ENCODE results near the gene BSCL2.
"Not testable (repeated sequence)": the region's sequence is repeated elsewhere in the genome, so short reads cannot be mapped to it uniquely, and the experiment has no call there.

The BSCL2 gene

GRCh38 chr11:62709247-62710000, 2.2 kb upstream of the BSCL2 start:
- no peaks in the 10 kb centered on the region for H3K9me3 ChIP-seq (ENCODE audit: control insufficient read depth in 5 of 5, low read length in 5 of 5)
- peak overlapping the region; percentile 99 for H3K27ac ChIP-seq (ENCODE audit: low read depth, low read length)
- no peaks in the 10 kb centered on the region for H3K27me3 ChIP-seq (ENCODE audit: control insufficient read depth in 5 of 5, insufficient read depth in 4 of 5, low read length in 5 of 5)
- H3K4me3 ChIP-seq (ENCODE audit: low read depth in 1 of 5, low read length in 5 of 5), result peak overlapping the region; percentile 71 to 97 (median 82)
- peaks cover 4 to 50% (median 47%) of the 10 kb centered on the region in 5 donors for H3K4me1 ChIP-seq (ENCODE audit: control insufficient read depth in 5 of 5, insufficient read depth in 5 of 5, low read length in 5 of 5)
- H3K9ac ChIP-seq (ENCODE audit: low read length in 5 of 5), result peak overlapping the region; percentile 75 to 98 (median 96)
- H3K36me3 ChIP-seq (ENCODE audit: control insufficient read depth in 5 of 5, insufficient read depth in 5 of 5, low read length in 5 of 5), result peaks cover 3 to 37% (median 25%) of the 10 kb centered on the region in 5 donors

DNA sequence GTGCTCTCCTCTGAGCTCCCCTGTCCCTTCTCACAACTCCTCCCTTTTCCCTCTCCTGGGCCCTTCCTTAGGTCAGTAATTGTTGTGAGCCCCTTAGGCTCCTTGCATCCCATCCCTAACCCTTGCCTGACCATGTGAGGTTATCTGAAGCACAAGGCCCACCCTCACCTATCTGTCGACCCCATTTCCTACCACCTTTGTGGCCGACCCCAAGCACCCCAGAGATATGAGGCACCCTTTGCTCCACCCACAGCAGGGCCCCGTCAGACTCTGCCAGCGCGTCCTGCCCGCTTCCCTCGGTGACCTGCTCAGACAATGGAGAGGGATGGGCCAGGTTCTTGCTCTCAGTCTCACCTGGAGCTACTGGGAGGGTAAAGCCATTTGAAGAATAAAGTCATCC, 1.6 kb upstream of the BSCL2 start:
- peaks cover 0 to 32% (median 21%) of the 10 kb centered on the region in 5 donors for H3K36me3 ChIP-seq (ENCODE audit: control insufficient read depth in 5 of 5, insufficient read depth in 5 of 5, low read length in 5 of 5)
- H3K9me3 ChIP-seq (ENCODE audit: control insufficient read depth in 5 of 5, low read length in 5 of 5), result no peaks in the 10 kb centered on the region
- peak overlapping the region; percentile 68 to 98 (median 95) for H3K9ac ChIP-seq (ENCODE audit: low read length in 5 of 5)
- H3K27ac ChIP-seq (ENCODE audit: low read depth, low read length), result peak overlapping the region; percentile 99
- peaks cover 4 to 50% (median 47%) of the 10 kb centered on the region in 5 donors for H3K4me1 ChIP-seq (ENCODE audit: control insufficient read depth in 5 of 5, insufficient read depth in 5 of 5, low read length in 5 of 5)
- H3K4me3 ChIP-seq (ENCODE audit: low read depth in 1 of 5, low read length in 5 of 5), result peak overlapping the region; percentile 71 to 97 (median 82)
- no peaks in the 10 kb centered on the region for H3K27me3 ChIP-seq (ENCODE audit: control insufficient read depth in 5 of 5, insufficient read depth in 4 of 5, low read length in 5 of 5)

GRCh38 chr11:62708392-62708791, 1.2 kb upstream of the BSCL2 start:
- no peaks in the 10 kb centered on the region for H3K9me3 ChIP-seq (ENCODE audit: control insufficient read depth in 5 of 5, low read length in 5 of 5)
- peaks cover 4 to 47% (median 43%) of the 10 kb centered on the region in 5 donors for H3K4me1 ChIP-seq (ENCODE audit: control insufficient read depth in 5 of 5, insufficient read depth in 5 of 5, low read length in 5 of 5)
- peak overlapping the region in 4 of 5 donors; percentile 71 to 97 (median 84) for H3K4me3 ChIP-seq (ENCODE audit: low read depth in 1 of 5, low read length in 5 of 5)
- peak overlapping the region; percentile 99 for H3K27ac ChIP-seq (ENCODE audit: low read depth, low read length)
- H3K27me3 ChIP-seq (ENCODE audit: control insufficient read depth in 5 of 5, insufficient read depth in 4 of 5, low read length in 5 of 5), result no peaks in the 10 kb centered on the region
- H3K36me3 ChIP-seq (ENCODE audit: control insufficient read depth in 5 of 5, insufficient read depth in 5 of 5, low read length in 5 of 5), result peaks cover 0 to 28% (median 17%) of the 10 kb centered on the region in 5 donors
- peak overlapping the region in 4 of 5 donors; percentile 50 to 96 (median 82) for H3K9ac ChIP-seq (ENCODE audit: low read length in 5 of 5)

DNA sequence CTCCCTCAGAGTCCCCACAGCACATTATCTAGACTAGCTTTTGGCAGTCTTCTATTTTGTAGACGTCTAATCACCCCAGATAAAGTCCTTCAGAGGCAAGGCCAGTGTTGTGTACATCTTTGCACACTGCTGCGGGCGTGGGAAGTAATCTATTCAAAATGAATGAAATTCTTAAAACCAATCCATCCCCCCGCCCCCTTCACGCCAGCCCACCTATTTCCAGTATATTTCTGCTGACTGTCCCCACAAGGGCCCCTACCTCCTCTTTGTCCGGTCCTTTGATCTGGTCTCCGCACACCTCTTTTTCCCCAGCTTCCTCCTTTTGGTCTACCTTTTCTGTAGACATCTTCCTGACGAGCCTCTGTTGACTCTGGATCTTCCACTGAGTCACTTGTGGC, 375 bp downstream of the BSCL2 start:
- peaks cover 4 to 45% (median 36%) of the 10 kb centered on the region in 5 donors for H3K4me1 ChIP-seq (ENCODE audit: control insufficient read depth in 5 of 5, insufficient read depth in 5 of 5, low read length in 5 of 5)
- peak overlapping the region in 2 of 5 donors; percentile 35 to 48 for H3K9ac ChIP-seq (ENCODE audit: low read length in 5 of 5)
- H3K27ac ChIP-seq (ENCODE audit: low read depth, low read length), result peak overlapping the region; percentile 41
- H3K9me3 ChIP-seq (ENCODE audit: control insufficient read depth in 5 of 5, low read length in 5 of 5), result no peaks in the 10 kb centered on the region
- peaks cover 0 to 14% (median 11%) of the 10 kb centered on the region in 5 donors for H3K36me3 ChIP-seq (ENCODE audit: control insufficient read depth in 5 of 5, insufficient read depth in 5 of 5, low read length in 5 of 5)
- peak overlapping the region; percentile 51 to 85 (median 80) for H3K4me3 ChIP-seq (ENCODE audit: low read depth in 1 of 5, low read length in 5 of 5)
- no peaks in the 10 kb centered on the region for H3K27me3 ChIP-seq (ENCODE audit: control insufficient read depth in 5 of 5, insufficient read depth in 4 of 5, low read length in 5 of 5)

- peaks cover 4 to 45% (median 36%) of the 10 kb centered on the region in 5 donors for H3K4me1 ChIP-seq (ENCODE audit: control insufficient read depth in 5 of 5, insufficient read depth in 5 of 5, low read length in 5 of 5)
- no peaks in the 10 kb centered on the region for H3K9me3 ChIP-seq (ENCODE audit: control insufficient read depth in 5 of 5, low read length in 5 of 5)
- peaks cover 2 to 14% (median 7%) of the 10 kb centered on the region in 5 donors for H3K36me3 ChIP-seq (ENCODE audit: control insufficient read depth in 5 of 5, insufficient read depth in 5 of 5, low read length in 5 of 5)
- H3K4me3 ChIP-seq (ENCODE audit: low read depth in 1 of 5, low read length in 5 of 5), result peak overlapping the region; percentile 75 to 90 (median 84)
- H3K27ac ChIP-seq (ENCODE audit: low read depth, low read length), result peak overlapping the region; percentile 81
- H3K9ac ChIP-seq (ENCODE audit: low read length in 5 of 5), result peak overlapping the region; percentile 10 to 89 (median 72)
- H3K27me3 ChIP-seq (ENCODE audit: control insufficient read depth in 5 of 5, insufficient read depth in 4 of 5, low read length in 5 of 5), result no peaks in the 10 kb centered on the region
These were observed 1.1 kb downstream of the BSCL2 start for GRCh38 chr11:62705880-62706849.

GRCh38 chr11:62705413-62705812, 1.8 kb downstream of the BSCL2 start:
- H3K27ac ChIP-seq (ENCODE audit: low read depth, low read length), result peak overlapping the region; percentile 81
- H3K4me3 ChIP-seq (ENCODE audit: low read depth in 1 of 5, low read length in 5 of 5), result peak overlapping the region; percentile 68 to 90 (median 84)
- peak overlapping the region; percentile 10 to 89 (median 72) for H3K9ac ChIP-seq (ENCODE audit: low read length in 5 of 5)
- peaks cover 0 to 12% (median 4%) of the 10 kb centered on the region in 5 donors for H3K36me3 ChIP-seq (ENCODE audit: control insufficient read depth in 5 of 5, insufficient read depth in 5 of 5, low read length in 5 of 5)
- peaks cover 4 to 41% (median 34%) of the 10 kb centered on the region in 5 donors for H3K4me1 ChIP-seq (ENCODE audit: control insufficient read depth in 5 of 5, insufficient read depth in 5 of 5, low read length in 5 of 5)
- no peaks in the 10 kb centered on the region for H3K9me3 ChIP-seq (ENCODE audit: control insufficient read depth in 5 of 5, low read length in 5 of 5)
- H3K27me3 ChIP-seq (ENCODE audit: control insufficient read depth in 5 of 5, insufficient read depth in 4 of 5, low read length in 5 of 5), result no peaks in the 10 kb centered on the region

GRCh38 chr11:62703921-62704320, 3.3 kb downstream of the BSCL2 start:
- not testable (repeated sequence) for H3K27ac ChIP-seq (ENCODE audit: low read depth, low read length); H3K9ac ChIP-seq (ENCODE audit: low read length in 5 of 5); H3K4me3 ChIP-seq (ENCODE audit: low read depth in 1 of 5, low read length in 5 of 5); H3K9me3 ChIP-seq (ENCODE audit: control insufficient read depth in 5 of 5, low read length in 5 of 5); H3K27me3 ChIP-seq (ENCODE audit: control insufficient read depth in 5 of 5, insufficient read depth in 4 of 5, low read length in 5 of 5)
- peaks cover 0 to 12% (median 4%) of the 10 kb centered on the region in 5 donors for H3K36me3 ChIP-seq (ENCODE audit: control insufficient read depth in 5 of 5, insufficient read depth in 5 of 5, low read length in 5 of 5)
- peaks cover 2 to 26% (median 23%) of the 10 kb centered on the region in 5 donors for H3K4me1 ChIP-seq (ENCODE audit: control insufficient read depth in 5 of 5, insufficient read depth in 5 of 5, low read length in 5 of 5)

GRCh38 chr11:62702246-62702645, 5.0 kb downstream of the BSCL2 start:
- H3K27me3 ChIP-seq (ENCODE audit: control insufficient read depth in 5 of 5, insufficient read depth in 4 of 5, low read length in 5 of 5), result no peaks in the 10 kb centered on the region
- no peak overlapping the region for H3K27ac ChIP-seq (ENCODE audit: low read depth, low read length)

DNA sequence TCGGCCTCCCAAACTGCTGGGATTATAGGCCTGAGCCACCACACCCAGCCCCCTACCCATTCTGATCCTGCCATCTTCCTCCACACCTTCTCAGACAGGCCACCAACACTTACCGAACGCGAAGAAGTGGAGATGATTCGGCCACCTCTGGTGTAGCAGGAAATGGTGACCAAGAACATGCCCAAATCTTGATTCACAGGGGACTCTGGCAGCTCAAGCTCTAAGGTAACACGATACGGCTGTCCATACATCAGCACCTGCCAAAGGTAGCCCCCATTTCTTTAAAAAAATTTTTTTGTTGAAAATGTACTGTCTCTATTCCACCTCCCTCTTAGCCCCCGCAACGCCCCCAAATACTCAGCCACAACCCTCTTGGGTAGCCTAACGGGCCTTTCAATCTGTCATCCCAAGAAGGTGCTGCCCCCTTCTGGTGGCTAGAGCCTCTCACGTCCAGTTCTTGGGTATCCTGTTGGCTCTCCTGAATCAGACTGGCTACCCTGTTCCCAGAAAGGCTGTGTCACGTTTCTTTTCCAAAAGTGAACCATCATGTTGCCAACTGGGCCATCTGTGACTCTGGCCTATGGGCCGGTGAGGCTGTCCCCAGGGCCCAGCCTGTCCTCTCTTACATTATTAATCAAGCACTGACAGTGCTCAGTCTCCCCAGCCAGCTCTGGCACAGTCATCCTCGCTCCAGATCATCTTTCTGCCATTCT, 12.6 kb downstream of the BSCL2 start:
- Histone ChIP-seq H3K9me3 (ENCODE audit: control insufficient read depth in 5 of 5, low read length in 5 of 5) (no peaks in the 10 kb centered on the region), H3K9ac (ENCODE audit: low read length in 5 of 5) (peak overlapping the region in 2 of 5 donors; percentile 14 to 66), H3K27ac (ENCODE audit: low read depth, low read length) (peak overlapping the region; percentile 60), H3K36me3 (ENCODE audit: control insufficient read depth in 5 of 5, insufficient read depth in 5 of 5, low read length in 5 of 5) (peaks cover 0 to 42% (median 27%) of the 10 kb centered on the region in 5 donors), H3K27me3 (ENCODE audit: control insufficient read depth in 5 of 5, insufficient read depth in 4 of 5, low read length in 5 of 5) (no peaks in the 10 kb centered on the region), H3K4me3 (ENCODE audit: low read depth in 1 of 5, low read length in 5 of 5) (no peak overlapping the region), H3K4me1 (ENCODE audit: control insufficient read depth in 5 of 5, insufficient read depth in 5 of 5, low read length in 5 of 5) (peaks cover 7 to 19% (median 17%) of the 10 kb centered on the region in 5 donors)

More at GRCh38 chr11:62702246-62702645, 5.0 kb downstream of the BSCL2 start:
- Histone ChIP-seq H3K4me1 (ENCODE audit: control insufficient read depth in 5 of 5, insufficient read depth in 5 of 5, low read length in 5 of 5) (peaks cover 2 to 19% (median 16%) of the 10 kb centered on the region in 5 donors), H3K36me3 (ENCODE audit: control insufficient read depth in 5 of 5, insufficient read depth in 5 of 5, low read length in 5 of 5) (peaks cover 0 to 12% (median 4%) of the 10 kb centered on the region in 5 donors), H3K4me3 (ENCODE audit: low read depth in 1 of 5, low read length in 5 of 5) (no peak overlapping the region), H3K9ac (ENCODE audit: low read length in 5 of 5) (no peak overlapping the region), H3K9me3 (ENCODE audit: control insufficient read depth in 5 of 5, low read length in 5 of 5) (no peaks in the 10 kb centered on the region)
